HEK293 (cell line): ENCODE data around the gene CIART.

ENCODE experiments used
- BCL11A ChIP-seq: fragments of 450-650 bp; formaldehyde crosslinking; IDR thresholded peaks from 2 replicates; pipeline ENCODE4 v1.5.1; 2016; ENCODE audit warnings: low read depth, missing biosample characterization, missing genetic modification characterization
- BCL11B ChIP-seq: fragments of 450-650 bp; formaldehyde crosslinking; IDR thresholded peaks from 2 replicates; pipeline ENCODE4 v1.5.1; 2016; ENCODE audit warnings: low read depth, missing biosample characterization, missing genetic modification characterization
- GLI2 ChIP-seq: fragments of 450-650 bp; formaldehyde crosslinking; IDR thresholded peaks from 2 replicates; pipeline ENCODE4; 2017; ENCODE audit warnings: missing biosample characterization, missing genetic modification characterization, low read depth, borderline replicate concordance
- GLIS1 ChIP-seq: fragments of 450-650 bp; formaldehyde crosslinking; IDR thresholded peaks from 2 replicates; pipeline ENCODE4 v1.5.1; 2016; ENCODE audit warnings: missing biosample characterization, missing genetic modification characterization
- HOXD13 ChIP-seq: sonication (generic); formaldehyde crosslinking; IDR thresholded peaks from 2 replicates; pipeline ENCODE4 v1.8.0; 2022; ENCODE audit warnings: missing genetic modification reagents, borderline replicate concordance
- MYNN ChIP-seq: fragments of 450-650 bp; formaldehyde crosslinking; IDR thresholded peaks from 2 replicates; pipeline ENCODE4 v1.5.1; 2016; ENCODE audit warnings: missing biosample characterization, missing genetic modification characterization, borderline replicate concordance
- TRIM28 ChIP-seq: IDR thresholded peaks from 2 replicates; pipeline ENCODE4 v1.6.1; 2011; ENCODE audit warnings: low read length, control low read depth, borderline replicate concordance
- ZBTB1 ChIP-seq: fragments of 450-650 bp; formaldehyde crosslinking; IDR thresholded peaks from 2 replicates; pipeline ENCODE4 v1.5.1; 2016; ENCODE audit warnings: missing biosample characterization, missing genetic modification characterization
- ZFP37 ChIP-seq: fragments of 450-650 bp; formaldehyde crosslinking; IDR thresholded peaks from 2 replicates; pipeline ENCODE4 v1.5.1; 2016; ENCODE audit warnings: missing biosample characterization, missing genetic modification characterization
- ZNF10 ChIP-seq: fragments of 450-650 bp; formaldehyde crosslinking; IDR thresholded peaks from 2 replicates; pipeline ENCODE4 v1.5.1; 2017; ENCODE audit warnings: missing biosample characterization, missing genetic modification characterization
- ZNF121 ChIP-seq: fragments of 450-650 bp; formaldehyde crosslinking; IDR thresholded peaks from 2 replicates; pipeline ENCODE4 v1.5.1; 2016; ENCODE audit warnings: missing biosample characterization, missing genetic modification characterization
- ZNF138 ChIP-seq: fragments of 450-650 bp; formaldehyde crosslinking; IDR thresholded peaks from 2 replicates; pipeline ENCODE4 v1.5.1; 2016; ENCODE audit warnings: missing biosample characterization, missing genetic modification characterization, borderline replicate concordance
- ZNF140 ChIP-seq: fragments of 450-650 bp; formaldehyde crosslinking; IDR thresholded peaks from 2 replicates; pipeline ENCODE4 v1.5.1; 2016; ENCODE audit warnings: missing biosample characterization, missing genetic modification characterization
- ZNF148 ChIP-seq: fragments of 450-650 bp; formaldehyde crosslinking; IDR thresholded peaks from 2 replicates; pipeline ENCODE4 v1.5.0; 2017; ENCODE audit warnings: missing biosample characterization, missing genetic modification characterization, borderline replicate concordance
- ZNF175 ChIP-seq: fragments of 450-650 bp; formaldehyde crosslinking; IDR thresholded peaks from 2 replicates; pipeline ENCODE4 v1.5.1; 2016; ENCODE audit warnings: missing biosample characterization, missing genetic modification characterization
- ZNF2 ChIP-seq: fragments of 450-650 bp; formaldehyde crosslinking; IDR thresholded peaks from 2 replicates; pipeline ENCODE4 v1.5.1; 2016; ENCODE audit warnings: missing biosample characterization, missing genetic modification characterization
- ZNF311 ChIP-seq: fragments of 450-650 bp; formaldehyde crosslinking; IDR thresholded peaks from 2 replicates; pipeline ENCODE4 v1.5.1; 2017; ENCODE audit warnings: missing biosample characterization, missing genetic modification characterization, borderline replicate concordance
- ZNF37A ChIP-seq: fragments of 450-650 bp; IDR thresholded peaks from 2 replicates; pipeline ENCODE4 v1.5.1; 2018; ENCODE audit warnings: missing biosample characterization, missing genetic modification characterization
- ZNF426 ChIP-seq: fragments of 450-650 bp; formaldehyde crosslinking; IDR thresholded peaks from 2 replicates; pipeline ENCODE4 v1.5.1; 2017; ENCODE audit warnings: missing biosample characterization, missing genetic modification characterization, mild to moderate bottlenecking, inconsistent platforms, moderate library complexity
- ZNF449 ChIP-seq: fragments of 450-650 bp; formaldehyde crosslinking; IDR thresholded peaks from 2 replicates; pipeline ENCODE4 v1.5.1; 2017; ENCODE audit warnings: missing biosample characterization, mild to moderate bottlenecking, missing genetic modification characterization, moderate library complexity
- ZNF561 ChIP-seq: fragments of 450-650 bp; IDR thresholded peaks from 2 replicates; pipeline ENCODE4 v1.5.1; 2018; ENCODE audit warnings: missing biosample characterization, missing genetic modification characterization, borderline replicate concordance
- ZNF600 ChIP-seq: fragments of 450-650 bp; formaldehyde crosslinking; IDR thresholded peaks from 2 replicates; pipeline ENCODE4 v1.5.1; 2016; ENCODE audit warnings: missing biosample characterization, missing genetic modification characterization
- ZNF623 ChIP-seq: fragments of 450-650 bp; formaldehyde crosslinking; IDR thresholded peaks from 2 replicates; pipeline ENCODE4 v1.5.1; 2016; ENCODE audit warnings: missing biosample characterization, missing genetic modification characterization
- ZNF660 ChIP-seq: fragments of 450-650 bp; IDR thresholded peaks from 2 replicates; pipeline ENCODE4 v1.5.1; 2018; ENCODE audit warnings: missing biosample characterization, mild to moderate bottlenecking, missing genetic modification characterization
- ZNF704 ChIP-seq: fragments of 450-650 bp; formaldehyde crosslinking; IDR thresholded peaks from 2 replicates; pipeline ENCODE4 v1.5.1; 2016; ENCODE audit warnings: missing biosample characterization, missing genetic modification characterization
- ZNF76 ChIP-seq: fragments of 450-650 bp; formaldehyde crosslinking; IDR thresholded peaks from 2 replicates; pipeline ENCODE4; 2016; ENCODE audit warnings: low read depth, missing biosample characterization, missing genetic modification characterization, borderline replicate concordance
- TF ChIP-seq, protein P1 (sequence below): fragments of 450-650 bp; IDR thresholded peaks from 2 replicates; pipeline ENCODE4 v1.5.1; 2018; ENCODE audit warnings: missing biosample characterization, mild to moderate bottlenecking, missing genetic modification characterization
- TF ChIP-seq, protein P2 (sequence below): fragments of 450-650 bp; formaldehyde crosslinking; IDR thresholded peaks from 2 replicates; pipeline ENCODE4 v1.5.1; 2016; ENCODE audit warnings: missing biosample characterization, missing genetic modification characterization
- TF ChIP-seq, protein P3 (sequence below): fragments of 450-650 bp; formaldehyde crosslinking; IDR thresholded peaks from 2 replicates; pipeline ENCODE4 v1.5.1; 2017; ENCODE audit warnings: missing biosample characterization, missing genetic modification characterization

Gene CIART

GRCh38 chr1:150293433-150294253 is 11.3 kb downstream of the CIART start, which contains the start of gene MRPS21 (continued):
- TF ChIP-seq ZNF175 (no peak), ZNF121 (tag by site-specific recombination) (no peak), ZNF426 (no peak), ZNF449 (tag by site-specific recombination) (no peak), MYNN (peak; percentile 71), ZNF561 (peak; percentile 70; the same call in 1 of the 2 replicates), BCL11B (tag by site-specific recombination) (no peak), ZNF2 (tag by site-specific recombination) (peak; percentile 45; the same call in 1 of the 2 replicates), ZNF76 (no peak), HOXD13 (CRISPR knock-in tag) (no peak), ZBTB1 (tag by site-specific recombination) (no peak), GLI2 (tag by site-specific recombination) (no peak; the same call in 1 of the 2 replicates), ZNF138 (no peak), ZNF600 (0 out of 2 replicates have a peak, but pooled peaks have one; percentile 44), ZNF704 (tag by site-specific recombination) (no peak), ZNF660 (tag by site-specific recombination) (peak; percentile 36; the same call in 1 of the 2 replicates), GLIS1 (tag by site-specific recombination) (no peak), ZFP37 (tag by site-specific recombination) (peak; percentile 52; the same call in 1 of the 2 replicates), BCL11A (tag by site-specific recombination) (no peak), ZNF37A (tag by site-specific recombination) (no peak), ZNF10 (tag by site-specific recombination) (peak; percentile 88), ZNF148 (tag by site-specific recombination) (no peak), TRIM28 (peak; percentile 80; the same call in 1 of the 2 replicates), ZNF311 (tag by site-specific recombination) (no peak), ZNF623 (no peak), ZNF140 (tag by site-specific recombination) (no peak)
- TF ChIP-seq, protein P1, sequence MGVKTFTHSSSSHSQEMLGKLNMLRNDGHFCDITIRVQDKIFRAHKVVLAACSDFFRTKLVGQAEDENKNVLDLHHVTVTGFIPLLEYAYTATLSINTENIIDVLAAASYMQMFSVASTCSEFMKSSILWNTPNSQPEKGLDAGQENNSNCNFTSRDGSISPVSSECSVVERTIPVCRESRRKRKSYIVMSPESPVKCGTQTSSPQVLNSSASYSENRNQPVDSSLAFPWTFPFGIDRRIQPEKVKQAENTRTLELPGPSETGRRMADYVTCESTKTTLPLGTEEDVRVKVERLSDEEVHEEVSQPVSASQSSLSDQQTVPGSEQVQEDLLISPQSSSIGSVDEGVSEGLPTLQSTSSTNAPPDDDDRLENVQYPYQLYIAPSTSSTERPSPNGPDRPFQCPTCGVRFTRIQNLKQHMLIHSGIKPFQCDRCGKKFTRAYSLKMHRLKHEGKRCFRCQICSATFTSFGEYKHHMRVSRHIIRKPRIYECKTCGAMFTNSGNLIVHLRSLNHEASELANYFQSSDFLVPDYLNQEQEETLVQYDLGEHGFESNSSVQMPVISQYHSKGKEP (tag by site-specific recombination), result no peak
- TF ChIP-seq, protein P2, sequence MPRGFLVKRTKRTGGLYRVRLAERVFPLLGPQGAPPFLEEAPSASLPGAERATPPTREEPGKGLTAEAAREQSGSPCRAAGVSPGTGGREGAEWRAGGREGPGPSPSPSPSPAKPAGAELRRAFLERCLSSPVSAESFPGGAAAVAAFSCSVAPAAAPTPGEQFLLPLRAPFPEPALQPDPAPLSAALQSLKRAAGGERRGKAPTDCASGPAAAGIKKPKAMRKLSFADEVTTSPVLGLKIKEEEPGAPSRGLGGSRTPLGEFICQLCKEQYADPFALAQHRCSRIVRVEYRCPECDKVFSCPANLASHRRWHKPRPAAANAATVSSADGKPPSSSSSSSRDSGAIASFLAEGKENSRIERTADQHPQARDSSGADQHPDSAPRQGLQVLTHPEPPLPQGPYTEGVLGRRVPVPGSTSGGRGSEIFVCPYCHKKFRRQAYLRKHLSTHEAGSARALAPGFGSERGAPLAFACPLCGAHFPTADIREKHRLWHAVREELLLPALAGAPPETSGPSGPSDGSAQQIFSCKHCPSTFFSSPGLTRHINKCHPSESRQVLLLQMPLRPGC (tag by site-specific recombination), result no peak
- TF ChIP-seq, protein P3, sequence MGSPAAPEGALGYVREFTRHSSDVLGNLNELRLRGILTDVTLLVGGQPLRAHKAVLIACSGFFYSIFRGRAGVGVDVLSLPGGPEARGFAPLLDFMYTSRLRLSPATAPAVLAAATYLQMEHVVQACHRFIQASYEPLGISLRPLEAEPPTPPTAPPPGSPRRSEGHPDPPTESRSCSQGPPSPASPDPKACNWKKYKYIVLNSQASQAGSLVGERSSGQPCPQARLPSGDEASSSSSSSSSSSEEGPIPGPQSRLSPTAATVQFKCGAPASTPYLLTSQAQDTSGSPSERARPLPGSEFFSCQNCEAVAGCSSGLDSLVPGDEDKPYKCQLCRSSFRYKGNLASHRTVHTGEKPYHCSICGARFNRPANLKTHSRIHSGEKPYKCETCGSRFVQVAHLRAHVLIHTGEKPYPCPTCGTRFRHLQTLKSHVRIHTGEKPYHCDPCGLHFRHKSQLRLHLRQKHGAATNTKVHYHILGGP (tag by site-specific recombination), result no peak
